Measurements from ENCODE around the gene C6orf136. TPM values are rescaled to one million over a fixed set of nuclear protein-coding genes. Genes with fewer than 3 reads are reported as not detected.

C6orf136 gene
- total and polyA plus RNA-seq, 10 of the 15 experiments (the other 5 are each of a cell fraction or from before 2014, with no cell fraction given) = 5.2 to 24.1 (median 14.9) TPM

DNA sequence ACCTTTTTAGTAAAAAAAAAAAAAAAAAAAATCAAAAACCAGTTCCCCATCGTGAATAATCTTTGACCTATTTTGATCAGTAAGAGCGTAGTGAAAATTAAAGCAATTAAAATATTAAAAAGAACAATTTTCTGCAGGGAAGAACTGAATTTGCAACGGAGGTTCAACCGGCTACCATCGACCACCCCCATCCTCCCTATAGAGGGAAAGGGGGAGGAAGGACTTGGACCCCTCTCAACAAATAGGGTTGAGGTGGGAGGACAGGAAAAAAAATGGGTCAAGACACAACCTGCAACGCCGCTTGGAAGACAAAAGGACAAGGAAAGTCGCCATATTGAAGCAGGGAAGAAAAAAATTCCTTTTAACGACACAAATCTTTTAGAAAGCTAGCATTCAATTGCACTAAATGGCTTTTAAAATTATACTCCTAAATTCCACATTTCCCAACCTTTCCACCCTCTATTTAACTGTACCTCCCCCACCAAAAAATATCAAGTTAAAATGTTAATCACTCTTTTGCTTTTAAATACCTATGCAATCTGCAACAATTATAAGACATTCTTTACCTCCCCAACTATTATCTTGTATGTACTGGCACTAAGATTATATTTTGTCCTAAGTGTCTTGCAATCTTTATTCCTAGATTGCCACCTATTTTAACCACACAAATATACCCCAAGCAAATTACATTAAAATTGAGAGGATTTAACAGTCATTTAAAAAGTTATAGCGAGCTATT lies 31.5 kb upstream of the C6orf136 start:
- Histone ChIP-seq H4K20me1 (ENCODE audit: control insufficient read depth, insufficient read depth) (0 out of 2 replicates have a peak, but pooled peaks cover 6% of the 10 kb centered on the region), H3K4me3 (peak overlapping the region; percentile 75), H3K4me2 (ENCODE audit: control insufficient read depth, insufficient read depth) (peak overlapping the region; percentile 94), H3K79me2 (ENCODE audit: control insufficient read depth, insufficient read depth, low read length) (peaks cover 62% of the 10 kb centered on the region), H3K27me3 (replicated peaks in 1 of 2; ENCODE audit: control insufficient read depth in 2 of 2, insufficient read depth in 2 of 2, low read length in 1 of 2) (no peaks in the 10 kb centered on the region), H3K4me1 (ENCODE audit: control insufficient read depth, insufficient read depth, low read length) (peaks cover 3% of the 10 kb centered on the region), H3K9ac (ENCODE audit: control insufficient read depth, insufficient read depth, low read length) (peak overlapping the region; percentile 100), H3K27ac (ENCODE audit: control insufficient read depth, insufficient read depth) (peak overlapping the region; percentile 99), H3K9me3 (replicated peaks; ENCODE audit: control insufficient read depth, insufficient read depth, low read length) (no peaks in the 10 kb centered on the region; the same call in 2 of the 3 replicates), H2AFZ (ENCODE audit: control insufficient read depth, low read depth, low read length) (no peak overlapping the region), H3K36me3 (ENCODE audit: control insufficient read depth in 2 of 2, insufficient read depth in 2 of 2, low read length in 1 of 2) (peaks cover 2 to 30% of the 10 kb centered on the region in 2 experiments)
- TSS peak; percentile 43 for BruUV-seq (replicated peaks)
- 0% methylated on average over 10 of the region's 10 CpGs for WGBS (ENCODE audit: insufficient coverage, insufficient replicate concordance, low lambda C conversion rate, missing lambda C conversion rate)
- intact Hi-C loops (cut with micrococcal nuclease; ENCODE audit: unreplicated experiment) = no loop called here
- ChIA-PET POLR2A (interaction anchor here (0.5 to 3.1 kb wide), 42 partner anchors 8 to 1561 kb away, joined by 3 to 16 read pairs (median 4); partner anchors contain the start of genes ABCF1, GNL1, GTF2H4 and MDC1), RAD21 (ENCODE audit: unreplicated experiment) (interaction anchor here (0.7 to 2.4 kb wide), 12 partner anchors 17 to 298 kb away, joined by 3 to 8 read pairs (median 4); partner anchors contain the start of genes DDR1 and VARS2), SMC1A (ENCODE audit: uncharacterized antibody, unreplicated experiment) (interaction anchor here (0.6 to 3.5 kb wide), 22 partner anchors 14 to 298 kb away, joined by 3 to 19 read pairs (median 4); partner anchors contain the start of genes ABCF1, DHX16, PRR3 and VARS2), CTCF (interaction anchor here (0.7 to 4.2 kb wide), 17 partner anchors 18 to 880 kb away, joined by 3 to 41 read pairs (median 5); partner anchors contain the start of gene ABCF1)
- in situ Hi-C loops (cut with MboI) = loop anchor here (5.0 kb wide), 1 partner anchor 102 kb away; the partner anchor contains the start of gene MDC1
- no peak for FAIRE-seq
- ATAC-seq = peak; percentile 10
- no peak for DNase-seq (ENCODE audit: low read depth, low spot score)
- no peak for TF ChIP-seq WRNIP1 (IDR thresholded peaks at IDR 0.05; ENCODE audit: borderline replicate concordance, low read depth, low read length)
- TF ChIP-seq TBL1XR1 (IDR thresholded peaks at IDR 0.05; ENCODE audit: low read depth, low read length) = no peak; the same call in 1 of the 2 replicates
- TF ChIP-seq JUND (IDR thresholded peaks at IDR 0.05; ENCODE audit: low read depth, low read length) = no peak
- TF ChIP-seq MAX (IDR thresholded peaks at IDR 0.05; ENCODE audit: low read depth, low read length) = no peak
- no peak; the same call in 1 of the 2 replicates for TF ChIP-seq TARDBP (IDR thresholded peaks at IDR 0.05; ENCODE audit: borderline replicate concordance)
- TF ChIP-seq BMI1 (IDR thresholded peaks at IDR 0.05; ENCODE audit: borderline replicate concordance) = peak; percentile 85
- TF ChIP-seq SREBF1 (IDR thresholded peaks at IDR 0.05; ENCODE audit: low read length) = no peak
- no peak for TF ChIP-seq EGR1 (IDR thresholded peaks at IDR 0.05; ENCODE audit: borderline replicate concordance in 1 of 2, low read depth in 2 of 2, low read length in 2 of 2)
- no peak for TF ChIP-seq E4F1 (IDR thresholded peaks at IDR 0.05; ENCODE audit: borderline replicate concordance, partially characterized antibody)
- no peak for TF ChIP-seq KAT2A (conservative IDR thresholded peaks at IDR 0.05; ENCODE audit: control insufficient read depth, low read depth, low read length)
- no peak for TF ChIP-seq ETV6 (conservative IDR thresholded peaks at IDR 0.05 in 1 of 2, IDR thresholded peaks at IDR 0.05 in 1 of 2; ENCODE audit: borderline replicate concordance in 1 of 2, low read depth in 1 of 2)
- TF ChIP-seq, protein P1, sequence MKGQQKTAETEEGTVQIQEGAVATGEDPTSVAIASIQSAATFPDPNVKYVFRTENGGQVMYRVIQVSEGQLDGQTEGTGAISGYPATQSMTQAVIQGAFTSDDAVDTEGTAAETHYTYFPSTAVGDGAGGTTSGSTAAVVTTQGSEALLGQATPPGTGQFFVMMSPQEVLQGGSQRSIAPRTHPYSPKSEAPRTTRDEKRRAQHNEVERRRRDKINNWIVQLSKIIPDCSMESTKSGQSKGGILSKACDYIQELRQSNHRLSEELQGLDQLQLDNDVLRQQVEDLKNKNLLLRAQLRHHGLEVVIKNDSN (IDR thresholded peaks at IDR 0.05; ENCODE audit: borderline replicate concordance, extremely low read length, insufficient read depth, low read depth, low read length) = no peak
- no peak for TF ChIP-seq CBX5 (IDR thresholded peaks at IDR 0.05; ENCODE audit: low read depth)
- no peak for TF ChIP-seq GATAD2B (conservative IDR thresholded peaks at IDR 0.05; ENCODE audit: low read depth)
- TF ChIP-seq SIN3A (IDR thresholded peaks at IDR 0.05; ENCODE audit: low read depth, low read length) = no peak
- 0 out of 2 replicates have a peak, but pooled peaks have one; percentile 17 for TF ChIP-seq HCFC1 (IDR thresholded peaks at IDR 0.05; ENCODE audit: low read length)
- TF ChIP-seq ATF7 (IDR thresholded peaks at IDR 0.05; ENCODE audit: low read depth) = peak; percentile 7; the same call in 1 of the 2 replicates
- peak; percentile 79 for TF ChIP-seq CHD1 (IDR thresholded peaks at IDR 0.05; ENCODE audit: low read depth, low read length)
- TF ChIP-seq RELA (IDR thresholded peaks at IDR 0.05; ENCODE audit: borderline replicate concordance, partially characterized antibody) = no peak
